22Rv1 (cell line): ENCODE measurements around the gene ADGRA3.

Experiments used
- ZFX ChIP-seq: fragments of 450-650 bp; IDR thresholded peaks from 2 replicates; pipeline ENCODE4 v1.6.1; 2017; ENCODE audit warnings: antibody characterized with exemption, borderline replicate concordance
- TF ChIP-seq, protein P1 (sequence below): fragments of 450-650 bp; IDR thresholded peaks from 2 replicates; pipeline ENCODE4 v1.5.1; 2017; ENCODE audit warnings: mild to moderate bottlenecking

DNA sequence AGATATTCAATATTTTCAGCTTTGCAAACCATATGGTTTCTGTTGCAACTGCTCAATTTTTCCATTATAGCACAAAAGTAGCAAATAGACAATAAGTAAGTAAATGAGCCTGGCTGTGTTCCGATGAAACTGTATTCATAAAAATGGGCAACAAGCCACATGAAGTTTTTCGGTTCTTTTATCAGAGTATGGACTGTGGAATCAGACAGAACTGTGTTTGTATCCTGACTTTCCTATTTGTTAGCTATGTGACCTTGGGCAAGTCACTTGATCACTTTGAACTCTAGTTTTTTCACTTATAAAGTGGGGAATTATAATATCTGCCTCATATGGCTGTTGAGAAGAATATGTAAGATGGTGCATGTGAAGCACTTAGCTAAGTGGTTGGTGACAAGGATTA is 23.4 kb upstream of the ADGRA3 start:
- TF ChIP-seq, protein P1, sequence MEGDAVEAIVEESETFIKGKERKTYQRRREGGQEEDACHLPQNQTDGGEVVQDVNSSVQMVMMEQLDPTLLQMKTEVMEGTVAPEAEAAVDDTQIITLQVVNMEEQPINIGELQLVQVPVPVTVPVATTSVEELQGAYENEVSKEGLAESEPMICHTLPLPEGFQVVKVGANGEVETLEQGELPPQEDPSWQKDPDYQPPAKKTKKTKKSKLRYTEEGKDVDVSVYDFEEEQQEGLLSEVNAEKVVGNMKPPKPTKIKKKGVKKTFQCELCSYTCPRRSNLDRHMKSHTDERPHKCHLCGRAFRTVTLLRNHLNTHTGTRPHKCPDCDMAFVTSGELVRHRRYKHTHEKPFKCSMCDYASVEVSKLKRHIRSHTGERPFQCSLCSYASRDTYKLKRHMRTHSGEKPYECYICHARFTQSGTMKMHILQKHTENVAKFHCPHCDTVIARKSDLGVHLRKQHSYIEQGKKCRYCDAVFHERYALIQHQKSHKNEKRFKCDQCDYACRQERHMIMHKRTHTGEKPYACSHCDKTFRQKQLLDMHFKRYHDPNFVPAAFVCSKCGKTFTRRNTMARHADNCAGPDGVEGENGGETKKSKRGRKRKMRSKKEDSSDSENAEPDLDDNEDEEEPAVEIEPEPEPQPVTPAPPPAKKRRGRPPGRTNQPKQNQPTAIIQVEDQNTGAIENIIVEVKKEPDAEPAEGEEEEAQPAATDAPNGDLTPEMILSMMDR = no peak
- TF ChIP-seq ZFX = no peak
